HepG2 (cell line): ENCODE data around the gene ELMO2. TPM values are rescaled to one million over a fixed set of nuclear protein-coding genes. Genes with fewer than 3 reads are reported as not detected.
A peak's percentile ranks its signal among the peaks of the same experiment; 100 is the strongest.

Source experiments
- ASH2L ChIP-seq: fragments of 300-600, 200-600 bp; sonication (generic); IDR thresholded peaks from 2 replicates; pipeline ENCODE4 v1.7.0; 2017; ENCODE audit warnings: low read depth, mild to moderate bottlenecking, moderate library complexity, mixed read lengths, low read length; ENCODE audit not compliant: insufficient read length
- CEBPB ChIP-seq: IDR thresholded peaks from 2 replicates; pipeline ENCODE4 v1.6.1; 2011; ENCODE audit warnings: low read depth, low read length, improper control_type of control experiment, borderline replicate concordance
- FOXC1 ChIP-seq: sonication (generic); formaldehyde crosslinking; IDR thresholded peaks from 2 replicates; pipeline ENCODE4 v1.8.0; 2022; ENCODE audit warnings: mild to moderate bottlenecking, missing genetic modification reagents, borderline replicate concordance
- FOXJ3 ChIP-seq: sonication (generic); formaldehyde crosslinking; IDR thresholded peaks from 2 replicates; pipeline ENCODE4 v1.4.0; 2020; ENCODE audit warnings: missing genetic modification reagents, mild to moderate bottlenecking, borderline replicate concordance
- FOXK2 ChIP-seq: fragments of 450-650 bp; IDR thresholded peaks from 2 replicates; pipeline ENCODE4 v1.6.1; 2016
- HHEX ChIP-seq: IDR thresholded peaks from 2 replicates; pipeline ENCODE4 v1.6.1; 2016; ENCODE audit warnings: control low read depth
- HNF4A ChIP-seq: sonication (generic); formaldehyde crosslinking; IDR thresholded peaks from 2 replicates; pipeline ENCODE4 v1.4.0; 2020; ENCODE audit warnings: missing genetic modification reagents
- HNF4G ChIP-seq, 2 experiments: sonication (generic) in 1 of 2; formaldehyde crosslinking in 1 of 2; IDR thresholded peaks; 2 replicates each; pipeline versions ENCODE4 v1.4.0 to v1.6.1; 2011 to 2020; ENCODE audit warnings: borderline replicate concordance in 2 of 2, low read depth in 2 of 2, mild to moderate bottlenecking in 2 of 2, low read length in 1 of 2, missing genetic modification reagents in 1 of 2, moderate library complexity in 1 of 2
- HNRNPK ChIP-seq: fragments of 200-400 bp; formaldehyde crosslinking; IDR thresholded peaks from 2 replicates; pipeline ENCODE4 v1.6.1; 2018; ENCODE audit warnings: low read length, low read depth, moderate library complexity, mild to moderate bottlenecking; ENCODE audit not compliant: poor library complexity, severe bottlenecking
- MED8 ChIP-seq: sonication (generic); formaldehyde crosslinking; IDR thresholded peaks from 2 replicates; pipeline ENCODE4 v1.8.1; 2023; ENCODE audit warnings: mild to moderate bottlenecking, missing genetic modification reagents; ENCODE audit not compliant: insufficient replicate concordance
- TEAD3 ChIP-seq: optimal IDR thresholded peaks from 2 replicates; pipeline ENCODE3; 2016; ENCODE audit warnings: borderline replicate concordance
- YEATS2 ChIP-seq: sonication (generic); formaldehyde crosslinking; IDR thresholded peaks from 2 replicates; pipeline ENCODE4 v1.4.0; 2020; ENCODE audit warnings: missing genetic modification reagents, borderline replicate concordance
- ZFYVE20 ChIP-seq: sonication (generic); formaldehyde crosslinking; IDR thresholded peaks from 2 replicates; pipeline ENCODE4 v1.8.0; 2023; ENCODE audit warnings: low read depth, mild to moderate bottlenecking, moderate library complexity, missing genetic modification reagents, borderline replicate concordance
- ZNF382 ChIP-seq: sonication (generic); formaldehyde crosslinking; IDR thresholded peaks from 2 replicates; pipeline ENCODE4 v1.5.0; 2020; ENCODE audit warnings: missing genetic modification reagents, mild to moderate bottlenecking, borderline replicate concordance
- ZNF549 ChIP-seq: sonication (generic); formaldehyde crosslinking; IDR thresholded peaks from 2 replicates; pipeline ENCODE4 v1.5.0; 2020; ENCODE audit warnings: missing genetic modification reagents
- ZNF562 ChIP-seq: sonication (generic); formaldehyde crosslinking; IDR thresholded peaks from 2 replicates; pipeline ENCODE4 v1.8.0; 2022; ENCODE audit warnings: missing genetic modification reagents, borderline replicate concordance
- ZNF598 ChIP-seq: sonication (generic); formaldehyde crosslinking; IDR thresholded peaks from 2 replicates; pipeline ENCODE4 v1.5.1; 2020; ENCODE audit warnings: mild to moderate bottlenecking, missing genetic modification reagents, borderline replicate concordance
- ZNF724P ChIP-seq: sonication (generic); formaldehyde crosslinking; IDR thresholded peaks from 2 replicates; pipeline ENCODE4 v1.8.0; 2022; ENCODE audit warnings: missing genetic modification reagents, borderline replicate concordance
- ZNF75D ChIP-seq: sonication (generic); formaldehyde crosslinking; IDR thresholded peaks from 2 replicates; pipeline ENCODE4 v1.8.1; 2023; ENCODE audit warnings: missing genetic modification reagents, mild to moderate bottlenecking, borderline replicate concordance
- ZNF792 ChIP-seq: IDR thresholded peaks from 2 replicates; pipeline ENCODE4 v1.6.1; 2016
- polyA plus RNA-seq, 8 experiments: library from polyadenylated mRNA; depleted of rRNA in 3 of 8; stranded (reverse) in 7 of 8; unstranded in 1 of 8; fragments of >200 nt; fragmentation: Illumina TruSeq in 4 of 8; extraction: Trizol in 4 of 8; gene quantifications; 2 replicates each; pipeline versions ENCODE4 v1.2.1 to v1.2.3, GENCODE V29; 2011 to 2016; ENCODE audit warnings: low read depth in 4 of 8, missing spikeins in 1 of 8, mixed read lengths in 1 of 8; ENCODE audit not compliant: insufficient read depth in 1 of 8
- total RNA-seq, 5 experiments: library from RNA; depleted of rRNA; stranded (reverse); fragments of >200 nt; fragmentation: Illumina TruSeq; extraction: Trizol; gene quantifications; 2 replicates each; pipeline ENCODE4 v1.2.3, GENCODE V29; 2016; ENCODE audit warnings: low read depth in 1 of 5
- TF ChIP-seq, protein P1 (sequence below): sonication (generic); formaldehyde crosslinking; IDR thresholded peaks from 2 replicates; pipeline ENCODE4 v1.4.0; 2020; ENCODE audit warnings: missing genetic modification reagents
- TF ChIP-seq, protein P2 (sequence below): sonication (generic); formaldehyde crosslinking; IDR thresholded peaks from 2 replicates; pipeline ENCODE4 v1.8.1; 2023; ENCODE audit warnings: missing genetic modification reagents, inconsistent platforms, borderline replicate concordance

The ELMO2 gene
- total and polyA plus RNA-seq, 2 of the 13 experiments (the other 11 are each of a cell fraction or from before 2014, with no cell fraction given), result 30.6 to 35.7 TPM

DNA sequence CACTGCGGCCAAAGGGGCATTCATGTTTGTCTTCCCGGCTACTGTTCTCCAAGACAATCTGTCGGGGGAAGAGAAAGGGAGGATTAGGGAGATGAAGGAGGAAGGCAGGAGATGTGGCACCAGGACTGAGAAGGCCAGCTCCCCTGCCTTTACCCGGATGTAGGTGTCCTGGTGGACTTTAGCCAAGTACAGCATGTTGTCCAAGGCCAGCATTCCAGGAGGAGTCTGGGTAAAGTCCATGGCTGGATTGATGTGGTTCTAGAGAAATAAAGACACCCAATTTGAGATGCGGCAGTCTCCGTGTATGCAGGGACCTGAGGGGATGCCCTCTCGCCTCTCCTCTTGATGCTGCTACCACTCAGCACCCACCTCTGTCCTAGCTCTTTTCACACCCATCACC is 32.0 kb downstream of the ELMO2 start (continued):
- no peak for TF ChIP-seq ASH2L
- no peak for TF ChIP-seq FOXJ3 (CRISPR knock-in tag)
- TF ChIP-seq, protein P1, sequence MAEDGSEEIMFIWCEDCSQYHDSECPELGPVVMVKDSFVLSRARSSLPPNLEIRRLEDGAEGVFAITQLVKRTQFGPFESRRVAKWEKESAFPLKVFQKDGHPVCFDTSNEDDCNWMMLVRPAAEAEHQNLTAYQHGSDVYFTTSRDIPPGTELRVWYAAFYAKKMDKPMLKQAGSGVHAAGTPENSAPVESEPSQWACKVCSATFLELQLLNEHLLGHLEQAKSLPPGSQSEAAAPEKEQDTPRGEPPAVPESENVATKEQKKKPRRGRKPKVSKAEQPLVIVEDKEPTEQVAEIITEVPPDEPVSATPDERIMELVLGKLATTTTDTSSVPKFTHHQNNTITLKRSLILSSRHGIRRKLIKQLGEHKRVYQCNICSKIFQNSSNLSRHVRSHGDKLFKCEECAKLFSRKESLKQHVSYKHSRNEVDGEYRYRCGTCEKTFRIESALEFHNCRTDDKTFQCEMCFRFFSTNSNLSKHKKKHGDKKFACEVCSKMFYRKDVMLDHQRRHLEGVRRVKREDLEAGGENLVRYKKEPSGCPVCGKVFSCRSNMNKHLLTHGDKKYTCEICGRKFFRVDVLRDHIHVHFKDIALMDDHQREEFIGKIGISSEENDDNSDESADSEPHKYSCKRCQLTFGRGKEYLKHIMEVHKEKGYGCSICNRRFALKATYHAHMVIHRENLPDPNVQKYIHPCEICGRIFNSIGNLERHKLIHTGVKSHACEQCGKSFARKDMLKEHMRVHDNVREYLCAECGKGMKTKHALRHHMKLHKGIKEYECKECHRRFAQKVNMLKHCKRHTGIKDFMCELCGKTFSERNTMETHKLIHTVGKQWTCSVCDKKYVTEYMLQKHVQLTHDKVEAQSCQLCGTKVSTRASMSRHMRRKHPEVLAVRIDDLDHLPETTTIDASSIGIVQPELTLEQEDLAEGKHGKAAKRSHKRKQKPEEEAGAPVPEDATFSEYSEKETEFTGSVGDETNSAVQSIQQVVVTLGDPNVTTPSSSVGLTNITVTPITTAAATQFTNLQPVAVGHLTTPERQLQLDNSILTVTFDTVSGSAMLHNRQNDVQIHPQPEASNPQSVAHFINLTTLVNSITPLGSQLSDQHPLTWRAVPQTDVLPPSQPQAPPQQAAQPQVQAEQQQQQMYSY (CRISPR knock-in tag), result no peak
- no peak for TF ChIP-seq ZNF792 (CRISPR knock-in tag)
- no peak for TF ChIP-seq MED8 (CRISPR knock-in tag)
- TF ChIP-seq FOXK2, result no peak
- TF ChIP-seq ZNF75D (CRISPR knock-in tag), result no peak
- TF ChIP-seq ZNF382 (CRISPR knock-in tag), result no peak
- TF ChIP-seq HNF4A, result peak; percentile 64
- TF ChIP-seq FOXC1 (CRISPR knock-in tag), result no peak
- TF ChIP-seq YEATS2 (CRISPR knock-in tag), result no peak
- no peak for TF ChIP-seq ZNF598 (CRISPR knock-in tag)
- TF ChIP-seq TEAD3 (CRISPR knock-in tag), result peak; percentile 39
- no peak for TF ChIP-seq ZNF562
- TF ChIP-seq ZFYVE20 (CRISPR knock-in tag), result no peak
- TF ChIP-seq ZNF724P, result no peak
- TF ChIP-seq ZNF549, result no peak
- TF ChIP-seq HHEX (CRISPR knock-in tag), result no peak
- TF ChIP-seq CEBPB, result no peak
- TF ChIP-seq HNF4G (IDR thresholded peaks at IDR 0.05; ENCODE audit: borderline replicate concordance, low read depth, low read length), result 0 out of 2 replicates have a peak, but pooled peaks have one; percentile 19
- no peak for TF ChIP-seq HNF4G (CRISPR knock-in tag; IDR thresholded peaks at IDR 0.05; ENCODE audit: borderline replicate concordance, low read depth)
- no peak for TF ChIP-seq HNRNPK
- TF ChIP-seq, protein P2, sequence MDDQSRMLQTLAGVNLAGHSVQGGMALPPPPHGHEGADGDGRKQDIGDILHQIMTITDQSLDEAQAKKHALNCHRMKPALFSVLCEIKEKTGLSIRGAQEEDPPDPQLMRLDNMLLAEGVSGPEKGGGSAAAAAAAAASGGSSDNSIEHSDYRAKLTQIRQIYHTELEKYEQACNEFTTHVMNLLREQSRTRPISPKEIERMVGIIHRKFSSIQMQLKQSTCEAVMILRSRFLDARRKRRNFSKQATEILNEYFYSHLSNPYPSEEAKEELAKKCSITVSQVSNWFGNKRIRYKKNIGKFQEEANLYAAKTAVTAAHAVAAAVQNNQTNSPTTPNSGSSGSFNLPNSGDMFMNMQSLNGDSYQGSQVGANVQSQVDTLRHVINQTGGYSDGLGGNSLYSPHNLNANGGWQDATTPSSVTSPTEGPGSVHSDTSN (CRISPR knock-in tag), result no peak
